Ascending aorta (tissue), 2 donors: Measurements from ENCODE around the gene IRF7. TPM values are rescaled to one million over a fixed set of nuclear protein-coding genes. Genes with fewer than 3 reads are reported as not detected.

Experiments used
- DNase-seq, 2 donors: peaks; one replicate each; pipeline ENCODE4 v3.0.0-alpha.2; 2019; ENCODE audit warnings: low spot score in 2 of 2
- H3K27ac ChIP-seq, 2 donors: fragments of 200-600 bp; sonication (generic); one replicate each; pipeline ENCODE4 v1.5.1; 2016 to 2017; ENCODE audit warnings: mild to moderate bottlenecking in 1 of 2
- H3K27me3 ChIP-seq: fragments of 200-600 bp; sonication (generic); one replicate; pipeline ENCODE4 v1.5.1; 2017
- H3K36me3 ChIP-seq, 2 donors: fragments of 200-600 bp; sonication (generic); one replicate each; pipeline ENCODE4 v1.5.1; 2016
- H3K4me1 ChIP-seq, 2 donors: fragments of 200-600 bp; sonication (generic); one replicate each; pipeline ENCODE4 v1.5.1; 2016 to 2017; ENCODE audit warnings: mild to moderate bottlenecking in 1 of 2
- H3K4me3 ChIP-seq, 2 donors: fragments of 200-600 bp; sonication (generic); one replicate each; pipeline ENCODE4 v1.5.1; 2016 to 2017; ENCODE audit warnings: mild to moderate bottlenecking in 1 of 2
- H3K9me3 ChIP-seq, 2 donors: fragments of 200-600 bp; sonication (generic); one replicate each; pipeline ENCODE4 v1.5.1; 2016
- intact Hi-C: fragments of 100-400 bp; cut with DNase I; formaldehyde crosslinking; loops from one replicate; pipeline ENCODE4 v1.15.1; 2023
- total RNA-seq: library from RNA; depleted of rRNA; stranded (reverse); fragments of >200 nt; gene quantifications from one replicate; pipeline ENCODE4 v1.1.0, GENCODE V29; 2016
- TF ChIP-seq, protein P1 (sequence below), 3 experiments: fragments of 200-600 bp in 2 of 3; fragments of 450-650 bp in 1 of 3; sonication (generic) in 2 of 3; IDR thresholded peaks; one replicate each; pipeline ENCODE4 v1.5.1; 2016 to 2019; ENCODE audit warnings: antibody characterized with exemption in 3 of 3, mild to moderate bottlenecking in 1 of 3, moderate library complexity in 1 of 3

Gene IRF7
- total RNA-seq, 1 donor from 2014 or later = 44.6 TPM

DNA sequence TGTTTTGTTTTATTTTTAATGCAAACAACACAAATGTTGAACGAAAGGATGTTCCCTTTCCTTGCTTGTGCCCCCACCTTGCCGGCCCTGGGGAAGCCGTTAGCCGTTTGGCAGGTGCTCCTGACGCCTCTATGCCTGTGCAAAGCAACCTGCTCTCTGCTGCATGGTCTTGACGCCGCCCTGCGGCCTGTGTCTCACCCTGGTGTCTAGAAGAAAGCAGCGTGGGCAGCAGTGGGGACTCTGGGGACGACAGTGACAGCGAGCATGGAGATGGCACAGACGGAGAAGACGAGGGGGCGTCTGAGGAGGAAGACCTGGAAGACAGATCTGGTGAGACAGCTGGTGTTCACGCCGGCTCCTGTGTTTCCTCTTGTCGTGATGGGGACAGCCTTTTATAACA, 34.0 kb downstream of the IRF7 start:
- no peak for DNase-seq
- TF ChIP-seq, protein P1, sequence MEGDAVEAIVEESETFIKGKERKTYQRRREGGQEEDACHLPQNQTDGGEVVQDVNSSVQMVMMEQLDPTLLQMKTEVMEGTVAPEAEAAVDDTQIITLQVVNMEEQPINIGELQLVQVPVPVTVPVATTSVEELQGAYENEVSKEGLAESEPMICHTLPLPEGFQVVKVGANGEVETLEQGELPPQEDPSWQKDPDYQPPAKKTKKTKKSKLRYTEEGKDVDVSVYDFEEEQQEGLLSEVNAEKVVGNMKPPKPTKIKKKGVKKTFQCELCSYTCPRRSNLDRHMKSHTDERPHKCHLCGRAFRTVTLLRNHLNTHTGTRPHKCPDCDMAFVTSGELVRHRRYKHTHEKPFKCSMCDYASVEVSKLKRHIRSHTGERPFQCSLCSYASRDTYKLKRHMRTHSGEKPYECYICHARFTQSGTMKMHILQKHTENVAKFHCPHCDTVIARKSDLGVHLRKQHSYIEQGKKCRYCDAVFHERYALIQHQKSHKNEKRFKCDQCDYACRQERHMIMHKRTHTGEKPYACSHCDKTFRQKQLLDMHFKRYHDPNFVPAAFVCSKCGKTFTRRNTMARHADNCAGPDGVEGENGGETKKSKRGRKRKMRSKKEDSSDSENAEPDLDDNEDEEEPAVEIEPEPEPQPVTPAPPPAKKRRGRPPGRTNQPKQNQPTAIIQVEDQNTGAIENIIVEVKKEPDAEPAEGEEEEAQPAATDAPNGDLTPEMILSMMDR (IDR thresholded peaks at IDR 0.05) = no peak
- Histone ChIP-seq H3K27me3 (no peaks in the 10 kb centered on the region), H3K27ac (no peak overlapping the region), H3K4me1 (peaks cover 8 to 25% of the 10 kb centered on the region in 2 donors), H3K36me3 (peaks cover 27 to 44% of the 10 kb centered on the region in 2 donors), H3K4me3 (no peak overlapping the region), H3K9me3 (no peaks in the 10 kb centered on the region)
- intact Hi-C loops = no loop called here

DNA sequence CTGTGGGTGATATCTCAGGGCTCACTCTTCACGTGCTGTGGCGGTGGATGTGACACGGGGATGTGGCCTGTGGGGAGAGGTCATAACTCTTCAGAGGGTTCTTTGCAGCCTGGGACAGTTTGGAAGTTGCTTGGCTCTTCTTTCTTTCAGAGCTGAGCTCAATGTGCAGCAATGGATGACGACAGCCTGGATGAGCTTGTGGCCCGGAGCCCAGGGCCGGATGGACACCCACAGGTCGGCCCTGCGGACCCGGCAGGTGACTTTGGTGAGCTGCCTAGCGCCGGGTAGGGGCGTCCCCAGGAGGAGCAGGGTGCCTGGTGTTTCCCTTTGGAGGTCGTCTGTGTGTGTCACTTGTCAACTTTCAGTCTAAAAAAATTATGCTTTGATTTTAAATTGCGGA, 34.4 kb downstream of the IRF7 start:
- H3K36me3 ChIP-seq = peaks cover 24 to 40% of the 10 kb centered on the region in 2 donors
- no peak for DNase-seq
- no peak overlapping the region for H3K4me3 ChIP-seq
- no peaks in the 10 kb centered on the region for H3K27me3 ChIP-seq
- TF ChIP-seq, protein P1 (IDR thresholded peaks at IDR 0.05) = no peak
- H3K4me1 ChIP-seq = peaks cover 8 to 25% of the 10 kb centered on the region in 2 donors
- intact Hi-C loops = no loop called here
- no peaks in the 10 kb centered on the region for H3K9me3 ChIP-seq
- H3K27ac ChIP-seq = no peak overlapping the region

DNA sequence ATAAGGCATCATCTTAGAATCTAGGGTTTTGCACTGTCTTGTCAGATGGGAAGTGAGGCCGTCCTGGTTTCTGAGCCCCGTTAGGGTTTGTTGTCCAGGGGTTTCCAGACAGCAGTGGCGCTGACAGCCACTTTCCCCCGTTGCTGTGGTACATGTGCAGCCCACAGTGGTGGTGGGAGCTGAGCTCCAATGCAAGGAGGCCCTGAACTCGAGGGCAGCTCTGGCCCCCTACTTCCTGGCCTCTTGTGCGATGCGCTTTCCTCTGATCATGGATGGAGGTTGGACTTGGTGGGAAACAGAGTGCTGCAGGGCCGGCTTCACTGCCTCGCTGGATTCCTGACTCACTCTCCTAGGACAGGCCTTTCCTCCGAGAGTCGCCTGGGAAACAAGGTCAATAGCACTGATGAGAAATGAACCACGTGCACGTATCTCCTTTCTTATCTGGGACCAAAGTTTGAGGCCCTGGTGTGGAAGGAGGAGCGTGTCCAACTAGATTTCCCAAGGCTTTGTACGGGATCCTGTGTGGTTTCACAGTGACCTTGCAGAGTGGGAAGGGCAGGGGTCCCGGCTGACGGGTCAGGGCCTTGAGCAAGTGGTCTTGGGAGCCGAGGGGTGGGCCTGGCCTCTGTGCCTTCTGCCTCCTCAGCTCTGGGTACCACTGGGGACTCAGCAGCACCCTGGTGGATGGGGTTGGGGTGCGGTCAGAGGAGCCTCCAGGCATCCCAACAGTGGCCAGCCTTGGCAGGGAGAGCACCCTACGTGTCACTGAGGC, 35.7 kb downstream of the IRF7 start:
- Histone ChIP-seq H3K36me3 (peaks cover 24 to 33% of the 10 kb centered on the region in 2 donors), H3K4me1 (peaks cover 11 to 30% of the 10 kb centered on the region in 2 donors), H3K9me3 (no peaks in the 10 kb centered on the region), H3K4me3 (no peak overlapping the region), H3K27me3 (no peaks in the 10 kb centered on the region), H3K27ac (no peak overlapping the region)
- TF ChIP-seq, protein P1 (IDR thresholded peaks at IDR 0.05) = no peak
- intact Hi-C loops = loop anchor here (5.0 kb wide), 1 partner anchor 343 kb away; the partner anchor contains the start of genes PSMD13 and SIRT3
- DNase-seq = no peak

DNA sequence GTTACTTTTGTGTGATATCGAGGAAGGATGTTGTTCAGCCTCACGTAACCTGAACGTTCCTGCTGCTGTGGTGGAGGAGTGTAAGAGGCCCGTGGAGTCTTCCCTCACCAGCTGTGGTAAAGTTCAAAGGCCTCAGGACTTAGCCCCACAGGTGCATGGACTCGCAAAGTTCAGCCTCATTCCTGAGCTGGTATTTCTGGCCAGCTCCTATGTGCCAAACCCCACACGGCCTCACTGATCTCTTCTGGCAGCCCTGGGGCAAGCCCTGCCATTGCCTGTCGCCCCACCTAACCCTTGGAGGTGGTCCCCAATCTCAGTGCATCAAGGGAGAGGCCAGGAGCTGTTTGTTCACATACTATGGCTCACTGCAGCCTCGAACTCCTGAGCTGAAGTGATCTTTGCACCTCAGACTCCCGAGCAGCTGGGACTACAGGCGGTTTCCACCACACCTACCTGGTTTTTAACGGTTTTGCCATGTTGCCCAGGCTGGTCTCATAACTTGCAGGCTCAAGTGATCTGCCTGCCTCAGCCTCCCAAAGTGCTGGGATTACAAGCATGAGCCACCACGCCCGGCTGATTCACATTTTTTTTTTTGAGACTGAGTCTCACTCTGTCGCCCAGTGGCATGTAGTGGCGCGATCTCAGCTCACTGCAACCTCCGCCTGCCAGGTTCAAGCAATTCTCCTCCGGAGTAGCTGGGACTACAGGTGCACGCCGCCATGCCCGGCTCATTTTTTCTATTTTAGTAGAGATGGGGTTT, 37.3 kb downstream of the IRF7 start:
- no peaks in the 10 kb centered on the region for H3K9me3 ChIP-seq
- intact Hi-C loops = loop anchor here (5.0 kb wide), 1 partner anchor 341 kb away; the partner anchor contains the start of genes PSMD13 and SIRT3
- peaks cover 14 to 22% of the 10 kb centered on the region in 2 donors for H3K36me3 ChIP-seq
- H3K4me3 ChIP-seq = peak overlapping the region; percentile 77 to 81
- no peak overlapping the region for H3K27ac ChIP-seq
- TF ChIP-seq, protein P1 (IDR thresholded peaks at IDR 0.05) = no peak
- H3K4me1 ChIP-seq = peaks cover 11 to 38% of the 10 kb centered on the region in 2 donors
- no peaks in the 10 kb centered on the region for H3K27me3 ChIP-seq
- no peak for DNase-seq

DNA sequence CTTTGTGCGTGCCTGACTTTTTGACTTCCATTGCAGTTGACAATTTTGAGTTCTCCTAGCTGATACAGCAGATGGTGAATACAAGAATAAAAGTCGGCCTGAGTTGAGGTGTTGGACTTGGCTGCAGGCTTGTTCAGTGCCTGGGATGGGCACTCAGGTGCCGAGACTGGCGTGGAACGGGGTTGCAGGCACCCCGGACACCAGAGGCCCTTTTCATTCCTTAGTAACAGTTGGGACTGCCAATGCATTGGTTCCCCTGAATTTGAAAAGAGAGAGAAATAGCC, 38.2 kb downstream of the IRF7 start:
- Histone ChIP-seq H3K27ac (no peak overlapping the region), H3K4me3 (peak overlapping the region; percentile 77 to 81), H3K27me3 (no peaks in the 10 kb centered on the region), H3K36me3 (peaks cover 5 to 13% of the 10 kb centered on the region in 2 donors), H3K9me3 (no peaks in the 10 kb centered on the region), H3K4me1 (peaks cover 11 to 38% of the 10 kb centered on the region in 2 donors)
- TF ChIP-seq, protein P1 (IDR thresholded peaks at IDR 0.05) = no peak
- intact Hi-C loops = loop anchor here (2.0 to 5.0 kb wide), 3 partner anchors 37 to 340 kb away; partner anchors contain the start of genes IRF7, PSMD13, RNH1 and SIRT3
- no peak for DNase-seq
